Ectodermal cell (in vitro differentiated cells): Measurements from ENCODE around the gene COL10A1. TPM values are rescaled to one million over a fixed set of nuclear protein-coding genes. Genes with fewer than 3 reads are reported as not detected.

Experiments used
- H3K27ac ChIP-seq: 2 replicates; pipeline ENCODE4 v1.7.0; 2013; ENCODE audit warnings: mild to moderate bottlenecking, low read depth, low read length; ENCODE audit not compliant: insufficient read depth, poor library complexity, severe bottlenecking
- H3K27me3 ChIP-seq: 2 replicates; pipeline ENCODE4 v1.7.0; 2013; ENCODE audit warnings: mild to moderate bottlenecking, low read length; ENCODE audit not compliant: insufficient read depth, control insufficient read depth, poor library complexity, severe bottlenecking
- H3K36me3 ChIP-seq: one replicate; pipeline ENCODE4 v1.7.0; 2013; ENCODE audit warnings: low read length; ENCODE audit not compliant: control insufficient read depth, insufficient read depth
- H3K4me1 ChIP-seq: one replicate; pipeline ENCODE4 v1.7.0; 2013; ENCODE audit warnings: low read length; ENCODE audit not compliant: control insufficient read depth, insufficient read depth
- H3K4me3 ChIP-seq: 2 replicates; pipeline ENCODE4 v1.7.0; 2013; ENCODE audit warnings: low read depth, low read length, control low read depth; ENCODE audit not compliant: insufficient read depth
- H3K9me3 ChIP-seq: 2 replicates; pipeline ENCODE4 v1.7.0; 2013; ENCODE audit warnings: mild to moderate bottlenecking, low read length, moderate library complexity; ENCODE audit not compliant: control insufficient read depth
- WGBS, 2 experiments: methylation state at CpG; one replicate each; pipeline ENCODE4 v1.1.7; 2013; ENCODE audit warnings: missing lambda C conversion rate in 2 of 2; 5-methylcytosine and 5-hydroxymethylcytosine counted together
- polyA plus RNA-seq, 4 experiments: library from polyadenylated mRNA; stranded (reverse); fragments of 50-300 nt; gene quantifications; one replicate each; pipeline ENCODE4 v1.2.3, GENCODE V29; 2013

Gene COL10A1
- polyA plus RNA-seq (2013, experiment 1 of 4), result not detected
- not detected for polyA plus RNA-seq (2013, experiment 2 of 4)
- not detected for polyA plus RNA-seq (2013, experiment 3 of 4)
- not detected for polyA plus RNA-seq (2013, experiment 4 of 4)

DNA sequence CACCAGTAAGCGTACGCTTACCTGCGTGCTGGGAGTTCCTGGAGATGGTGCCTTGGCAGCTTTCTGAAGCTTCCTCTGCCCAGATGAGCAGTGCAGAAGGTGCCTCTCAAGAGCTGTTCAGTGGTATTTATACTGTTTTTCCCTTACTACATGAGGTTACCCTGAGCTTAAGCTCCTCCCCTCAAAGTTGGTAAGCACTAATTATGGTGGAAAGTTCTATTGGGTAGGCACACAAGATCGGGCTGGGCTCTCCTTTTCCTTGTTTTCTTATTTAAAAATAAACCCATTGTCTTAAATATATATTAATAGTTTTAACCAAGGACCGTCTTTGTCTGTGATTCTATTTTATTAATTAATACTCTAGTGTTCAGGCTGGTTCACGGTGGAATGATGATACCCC is at the start of gene COL10A1:
Gene COL10A1, minus strand, starts transcription at position 101 of the 400 bp plus-strand sequence. CDS start 640 bp downstream, outside the sequence.
- Histone ChIP-seq H3K27ac (no peak within 1 kb of the TSS), H3K9me3 (no peaks in the 10 kb centered on the region), H3K36me3 (no peaks in the 10 kb centered on the region), H3K27me3 (no peaks in the 10 kb centered on the region), H3K4me1 (no peaks in the 10 kb centered on the region), H3K4me3 (no peak within 1 kb of the TSS)
- WGBS, 2 experiments, result 95 to 99% methylated on average over 3 to 4 of the region's 6 CpGs

DNA sequence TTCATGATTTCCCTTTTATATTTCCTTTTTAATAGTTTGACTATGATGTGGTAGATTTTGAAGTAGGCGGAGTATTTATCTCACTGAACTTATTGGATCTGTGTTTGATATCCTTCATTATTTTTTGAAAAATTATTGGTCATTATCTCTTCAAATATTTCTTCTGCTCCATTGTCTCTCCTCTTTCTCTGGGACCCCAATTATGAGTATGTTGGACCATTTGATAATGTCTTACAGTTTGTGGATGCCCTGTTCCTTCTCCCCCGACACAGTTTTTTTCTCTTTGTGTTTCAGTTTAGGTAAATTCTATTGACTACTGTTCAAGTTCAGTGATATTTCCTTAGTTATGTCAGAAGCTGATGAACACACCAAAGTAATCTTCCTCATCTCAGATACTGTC is 49.4 kb upstream of the COL10A1 start:
- Histone ChIP-seq H3K36me3 (no peaks in the 10 kb centered on the region), H3K4me3 (no peak overlapping the region), H3K27ac (no peak overlapping the region), H3K27me3 (no peaks in the 10 kb centered on the region), H3K9me3 (no peaks in the 10 kb centered on the region), H3K4me1 (no peaks in the 10 kb centered on the region)
- WGBS, 2 experiments, result 92% methylated on average over 1 of the region's 2 CpGs; no CpG with 5 or more reads in 1 of the 2 experiments

DNA sequence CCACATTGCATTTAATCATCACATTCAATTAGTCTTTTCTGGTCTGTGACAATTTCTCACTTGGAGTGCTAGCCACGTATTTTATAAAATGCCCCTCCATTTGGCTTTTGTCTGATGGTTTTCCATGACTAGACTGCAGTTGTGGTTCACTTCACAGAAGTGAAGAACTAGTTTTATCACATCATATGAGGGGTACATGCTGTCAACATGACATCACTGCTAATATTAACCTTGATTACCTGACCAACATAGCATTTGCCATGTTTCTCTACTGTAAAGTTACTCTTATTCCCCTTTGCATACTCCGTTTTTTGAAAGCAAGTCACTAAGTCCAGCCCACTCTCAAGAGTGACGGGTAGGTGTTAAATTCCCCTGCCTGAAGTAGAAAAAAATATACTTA is 48.0 kb upstream of the COL10A1 start:
- 63 to 100% methylated on average over 1 to 3 of the region's 3 CpGs for WGBS, 2 experiments

DNA sequence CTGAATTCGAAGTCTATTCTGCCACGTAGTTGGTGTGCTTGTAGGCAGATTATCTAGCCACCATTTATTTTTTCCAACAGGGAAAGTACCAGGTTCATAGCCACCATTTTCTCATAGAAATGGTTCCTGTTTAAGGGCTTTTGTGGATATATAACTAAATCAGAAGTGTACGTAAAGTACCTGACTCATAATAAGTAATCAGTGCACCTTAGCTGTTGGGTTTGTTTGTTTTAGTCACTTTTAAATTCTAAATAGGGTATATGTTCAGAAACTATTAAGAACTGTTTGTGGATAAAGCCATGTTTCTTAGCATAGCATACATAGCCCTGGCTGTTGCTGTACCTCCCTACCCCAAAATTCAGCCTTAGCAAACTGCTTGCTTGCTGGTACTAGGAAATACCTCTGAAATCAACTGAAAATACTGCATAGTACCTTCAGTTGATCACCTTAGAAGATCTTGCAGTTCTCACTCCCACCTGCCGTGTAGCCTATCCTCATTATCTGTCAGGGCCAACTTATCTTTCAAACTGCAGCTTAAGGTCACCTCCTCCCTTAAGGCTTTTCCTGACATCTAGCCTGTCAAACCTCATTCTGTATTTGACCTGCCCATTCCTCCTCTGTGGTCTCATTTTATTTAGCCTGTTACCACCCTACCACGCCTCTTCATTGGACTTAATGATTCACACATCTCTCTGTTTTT is 44.6 kb upstream of the COL10A1 start:
- Histone ChIP-seq H3K27ac (no peak overlapping the region), H3K27me3 (no peaks in the 10 kb centered on the region), H3K9me3 (no peaks in the 10 kb centered on the region), H3K36me3 (no peaks in the 10 kb centered on the region), H3K4me1 (no peaks in the 10 kb centered on the region), H3K4me3 (no peak overlapping the region)
- WGBS, 2 experiments, result 93 to 97% methylated on average over 4 to 5 of the region's 5 CpGs

More for the DNA sequence above, 48.0 kb upstream of the COL10A1 start:
- no peaks in the 10 kb centered on the region for H3K9me3 ChIP-seq
- H3K4me1 ChIP-seq, result no peaks in the 10 kb centered on the region
- H3K27ac ChIP-seq, result no peak overlapping the region
- no peaks in the 10 kb centered on the region for H3K36me3 ChIP-seq
- no peaks in the 10 kb centered on the region for H3K27me3 ChIP-seq
- no peak overlapping the region for H3K4me3 ChIP-seq

DNA sequence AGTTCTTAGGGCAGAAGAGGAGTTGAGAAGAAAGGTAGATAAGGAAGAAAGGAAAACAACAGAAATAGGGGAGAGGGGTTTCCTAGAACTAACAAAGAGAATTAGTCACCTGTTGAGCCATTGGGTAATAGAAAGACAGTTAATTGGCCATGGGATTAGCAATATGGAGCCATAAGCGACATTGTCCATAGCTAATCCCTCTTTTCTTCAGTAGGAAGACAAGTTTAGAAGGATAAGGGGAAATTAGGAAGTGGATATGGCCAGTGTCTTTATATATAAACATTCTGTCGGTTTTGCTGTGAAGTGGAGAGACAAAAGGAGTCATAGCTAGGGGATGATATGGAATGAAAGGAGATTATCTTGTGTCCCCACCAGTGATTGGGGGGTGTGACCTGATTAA is 43.9 kb upstream of the COL10A1 start:
- Histone ChIP-seq H3K36me3 (no peaks in the 10 kb centered on the region), H3K4me3 (no peak overlapping the region), H3K27ac (no peak overlapping the region), H3K9me3 (no peaks in the 10 kb centered on the region), H3K4me1 (no peaks in the 10 kb centered on the region), H3K27me3 (no peaks in the 10 kb centered on the region)
- WGBS, 2 experiments, result 95 to 100% methylated on average over 2 of the region's 2 CpGs

DNA sequence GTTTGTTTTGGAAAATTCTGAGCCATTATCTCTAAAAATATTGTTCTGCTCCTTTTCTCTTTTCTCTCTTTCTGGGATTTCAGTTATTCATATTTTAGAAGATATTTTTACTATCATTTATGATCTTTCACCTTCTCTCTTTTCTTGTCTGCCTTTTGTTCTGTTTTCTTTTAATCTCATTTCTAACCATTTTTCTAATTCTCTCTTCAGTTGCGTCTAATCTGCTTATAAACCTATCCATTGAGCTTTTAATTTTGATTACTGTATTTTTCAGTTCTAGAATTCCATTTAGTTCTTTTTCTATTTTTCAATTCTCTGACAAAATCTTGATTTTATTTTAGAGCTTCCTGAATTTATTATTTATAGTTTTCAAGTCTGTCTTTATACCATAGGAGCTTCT is 42.2 kb upstream of the COL10A1 start:
- H3K4me3 ChIP-seq, result no peak overlapping the region
- 100% methylated on average over 1 of the region's 1 CpG; no CpG with 5 or more reads in 1 of the 2 experiments for WGBS, 2 experiments
- H3K27ac ChIP-seq, result no peak overlapping the region
- no peaks in the 10 kb centered on the region for H3K9me3 ChIP-seq
- no peaks in the 10 kb centered on the region for H3K36me3 ChIP-seq
- H3K4me1 ChIP-seq, result no peaks in the 10 kb centered on the region
- no peaks in the 10 kb centered on the region for H3K27me3 ChIP-seq

DNA sequence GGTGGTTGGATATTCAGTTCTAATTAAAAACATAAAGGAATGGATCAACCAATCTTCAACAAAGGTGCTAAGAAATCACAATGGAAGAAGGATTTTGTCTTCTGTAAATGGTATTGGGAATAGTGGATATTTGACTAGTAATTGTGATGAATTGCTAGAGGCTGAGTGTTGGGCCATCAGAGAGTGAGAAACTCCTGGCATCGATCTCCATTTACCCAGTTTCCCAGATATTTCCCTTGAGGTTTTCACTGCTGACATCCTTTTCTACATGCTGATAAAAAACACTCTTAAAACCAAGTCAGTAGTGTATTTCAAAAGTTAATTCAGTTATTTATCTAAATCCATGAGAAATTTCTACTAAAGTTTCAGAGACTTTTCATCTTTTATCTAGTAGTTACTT is 40.4 kb upstream of the COL10A1 start:
- Histone ChIP-seq H3K36me3 (no peaks in the 10 kb centered on the region), H3K27me3 (no peaks in the 10 kb centered on the region), H3K9me3 (no peaks in the 10 kb centered on the region), H3K27ac (no peak overlapping the region), H3K4me1 (no peaks in the 10 kb centered on the region), H3K4me3 (no peak overlapping the region)
- 94 to 100% methylated on average over 1 of the region's 1 CpG for WGBS, 2 experiments

DNA sequence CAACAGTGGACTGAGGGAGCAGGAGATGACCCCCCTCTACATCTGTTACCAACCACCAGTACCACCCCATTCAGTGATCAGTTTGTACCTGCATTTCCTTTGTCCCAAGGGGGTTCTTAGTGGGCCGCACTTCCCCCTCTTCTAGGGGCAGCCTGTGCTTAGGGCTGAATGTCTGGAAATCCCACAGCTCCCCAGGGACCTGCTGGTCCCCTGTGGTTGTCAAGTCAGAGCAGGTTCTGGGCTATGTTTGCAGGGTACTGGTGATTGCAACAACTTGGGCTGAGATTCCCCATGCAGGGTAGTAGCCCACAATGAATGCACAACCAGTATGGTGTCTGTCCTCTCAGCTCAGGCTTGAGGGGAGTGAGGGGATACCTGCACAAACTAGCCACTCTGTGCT is 39.7 kb upstream of the COL10A1 start:
- H3K27ac ChIP-seq, result no peak overlapping the region
- H3K36me3 ChIP-seq, result no peaks in the 10 kb centered on the region
- H3K4me3 ChIP-seq, result no peak overlapping the region
- H3K9me3 ChIP-seq, result no peaks in the 10 kb centered on the region
- no peaks in the 10 kb centered on the region for H3K27me3 ChIP-seq
- 87 to 94% methylated on average over 1 of the region's 1 CpG for WGBS, 2 experiments
- H3K4me1 ChIP-seq, result no peaks in the 10 kb centered on the region

DNA sequence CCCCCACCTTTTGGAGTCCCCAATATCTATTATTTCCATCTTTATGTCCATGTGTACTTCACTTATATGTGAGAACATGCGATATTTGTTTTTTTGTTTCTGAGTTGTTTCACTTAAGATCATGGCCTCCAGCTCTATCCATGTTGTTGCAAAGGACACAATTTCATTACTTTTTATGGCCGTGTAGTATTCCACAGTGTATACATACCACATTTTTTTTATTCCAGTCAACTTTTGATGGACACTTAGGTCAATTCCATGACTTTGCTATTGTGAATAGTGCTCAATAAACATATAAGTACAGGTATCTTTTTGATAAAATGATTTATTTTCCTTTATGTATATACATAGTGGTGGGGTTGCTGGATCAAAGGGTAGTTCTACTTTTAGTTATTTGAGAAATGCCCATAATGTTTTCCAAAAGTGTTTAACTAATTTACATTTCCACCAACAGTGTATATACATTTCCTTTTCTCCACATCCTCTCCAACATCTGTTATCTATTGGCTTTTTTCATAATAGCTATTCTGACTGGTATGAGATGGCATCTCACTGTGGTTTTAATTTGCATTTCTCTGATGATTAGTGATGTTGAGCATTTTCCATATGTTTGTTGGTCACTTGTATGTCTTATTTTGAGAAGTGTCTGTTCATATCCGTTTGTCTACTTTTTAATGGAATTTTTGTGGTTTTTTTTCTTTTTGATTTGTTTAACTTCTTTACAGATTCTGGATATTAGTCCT is 34.0 kb upstream of the COL10A1 start:
- Histone ChIP-seq H3K27me3 (no peaks in the 10 kb centered on the region), H3K27ac (no peak overlapping the region), H3K4me1 (no peaks in the 10 kb centered on the region), H3K9me3 (no peaks in the 10 kb centered on the region), H3K4me3 (no peak overlapping the region), H3K36me3 (no peaks in the 10 kb centered on the region)
- 92 to 94% methylated on average over 3 of the region's 3 CpGs for WGBS, 2 experiments

DNA sequence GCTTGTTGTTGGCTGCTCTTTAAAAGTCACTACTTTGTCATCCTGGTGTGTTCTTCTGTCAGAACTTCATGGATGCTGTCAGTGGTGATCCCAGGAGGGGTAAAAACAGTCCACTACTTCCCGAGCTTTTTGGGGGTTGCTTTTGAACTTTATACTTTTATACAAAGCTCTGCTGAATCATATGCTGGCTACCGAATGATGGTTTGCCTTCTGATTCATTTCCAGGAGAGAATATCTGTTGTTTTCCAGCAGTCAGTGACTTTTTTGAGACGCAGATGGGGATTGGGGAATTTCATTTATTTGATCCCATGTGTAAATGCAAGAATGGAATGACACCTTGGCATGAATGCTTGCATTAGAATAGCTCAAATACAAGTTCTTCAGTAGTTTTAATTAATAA is 32.7 kb upstream of the COL10A1 start:
- H3K36me3 ChIP-seq, result no peaks in the 10 kb centered on the region
- H3K27me3 ChIP-seq, result no peaks in the 10 kb centered on the region
- H3K4me1 ChIP-seq, result no peaks in the 10 kb centered on the region
- no peak overlapping the region for H3K27ac ChIP-seq
- WGBS, 2 experiments, result 76 to 93% methylated on average over 3 of the region's 3 CpGs
- no peak overlapping the region for H3K4me3 ChIP-seq
- no peaks in the 10 kb centered on the region for H3K9me3 ChIP-seq
